ELR (cell line): ENCODE data around the gene ADCY3.

Experiments
- DNase-seq: peaks from one replicate; pipeline ENCODE4 v3.0.0-alpha.2; 2015; ENCODE audit warnings: low read depth

The ADCY3 gene

DNA sequence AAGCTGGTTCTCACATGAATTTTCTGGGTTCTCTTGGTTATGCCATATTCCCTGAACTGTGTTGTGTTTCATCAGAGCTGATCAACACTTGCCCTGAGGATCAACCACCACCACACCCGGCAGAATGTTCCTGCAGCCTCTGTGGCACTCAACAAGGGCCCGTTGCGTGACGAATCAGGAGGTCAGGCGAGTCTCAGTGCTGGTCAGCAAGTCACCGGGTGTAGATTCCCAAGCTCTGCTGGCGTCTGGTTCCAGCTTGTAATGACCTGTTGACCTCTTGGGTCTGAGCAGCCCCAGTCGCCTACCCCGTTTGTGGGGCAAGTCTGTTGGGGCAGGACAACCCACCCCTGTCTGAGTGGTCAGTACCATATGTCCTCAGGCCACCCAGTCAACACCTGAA lies 46.0 kb downstream of the ADCY3 start:
- no peak for DNase-seq

DNA sequence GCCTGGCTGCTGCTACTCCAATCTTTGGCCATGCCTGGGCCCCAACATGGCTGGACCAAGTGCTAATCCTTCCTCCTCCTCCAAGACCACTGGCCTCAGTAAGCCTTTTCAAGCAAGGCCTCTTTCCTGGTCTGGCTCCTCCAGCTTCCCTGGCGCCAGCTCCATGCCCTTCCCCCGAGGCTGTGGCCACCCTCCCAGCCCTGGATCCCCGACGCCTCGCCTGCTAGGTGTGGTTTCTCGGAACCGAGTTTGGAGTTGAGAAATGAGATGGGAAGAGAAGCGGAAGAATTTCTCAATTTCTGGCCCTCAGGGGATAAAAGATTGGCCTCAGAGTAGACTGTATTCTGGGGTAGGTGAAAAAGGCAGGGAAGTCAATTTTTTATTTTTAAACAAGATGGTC lies 46.4 kb downstream of the ADCY3 start:
- no peak for DNase-seq

DNA sequence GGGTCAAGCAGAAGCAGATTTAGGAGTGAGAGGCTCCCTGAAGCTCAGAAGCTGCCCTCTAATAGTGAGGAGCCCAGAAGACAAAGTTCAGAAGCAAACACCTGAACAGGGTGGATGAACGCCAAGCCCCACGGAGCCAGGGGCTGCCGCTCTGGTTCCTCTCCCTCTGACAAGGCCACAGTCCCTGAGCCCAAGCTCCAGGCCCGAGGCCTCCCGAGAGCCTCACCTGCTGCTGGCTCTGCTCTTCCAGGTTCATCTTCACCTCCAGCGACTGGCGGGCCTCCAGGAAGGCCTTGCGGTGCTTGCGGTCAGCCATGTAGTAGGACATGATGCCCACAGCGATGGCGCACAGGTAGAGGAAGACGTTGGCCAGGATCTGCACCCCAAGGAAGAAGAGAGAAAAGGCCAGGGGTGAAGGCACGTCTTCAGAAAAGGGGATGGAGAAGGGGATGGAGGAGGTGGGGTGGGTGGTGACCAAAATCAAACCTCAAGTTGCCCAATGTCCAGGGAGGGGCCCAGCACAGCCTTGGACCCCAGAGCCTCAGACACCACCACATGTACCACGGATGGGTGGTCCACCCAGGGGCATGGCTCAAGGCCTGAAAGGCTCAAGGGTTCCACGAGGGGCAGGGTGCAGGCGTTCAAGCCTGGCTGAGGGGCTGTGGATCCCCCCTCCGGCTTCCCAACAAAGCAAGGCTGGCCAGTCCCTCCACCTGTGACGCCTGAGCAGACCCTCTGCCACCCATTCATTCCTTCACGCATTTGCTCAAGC lies 47.5 kb downstream of the ADCY3 start:
- DNase-seq: no peak

DNA sequence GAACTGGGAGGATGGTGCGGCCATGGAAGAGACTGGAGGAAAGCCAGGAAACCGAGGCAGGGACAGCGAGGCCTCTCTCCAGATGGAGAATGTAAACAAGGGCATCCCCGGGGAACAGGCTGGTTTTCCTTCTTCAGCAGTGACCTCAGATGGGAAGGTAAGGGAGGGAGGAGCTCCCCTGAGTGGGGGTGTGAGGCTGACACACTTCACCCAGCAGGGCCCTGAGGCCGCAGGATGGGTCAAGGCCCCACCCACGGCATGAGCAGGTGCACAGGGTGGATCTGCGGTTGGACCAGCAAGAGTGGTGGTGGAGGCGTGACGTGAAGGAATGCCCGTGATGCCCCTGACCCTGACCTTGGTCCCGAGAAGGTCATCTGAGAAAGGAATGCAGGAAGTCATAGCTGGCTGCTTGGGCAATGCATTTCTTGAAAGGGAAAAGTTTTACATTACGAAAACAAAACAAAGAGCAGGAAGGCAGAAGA lies 48.1 kb downstream of the ADCY3 start:
- DNase-seq: no peak

DNA sequence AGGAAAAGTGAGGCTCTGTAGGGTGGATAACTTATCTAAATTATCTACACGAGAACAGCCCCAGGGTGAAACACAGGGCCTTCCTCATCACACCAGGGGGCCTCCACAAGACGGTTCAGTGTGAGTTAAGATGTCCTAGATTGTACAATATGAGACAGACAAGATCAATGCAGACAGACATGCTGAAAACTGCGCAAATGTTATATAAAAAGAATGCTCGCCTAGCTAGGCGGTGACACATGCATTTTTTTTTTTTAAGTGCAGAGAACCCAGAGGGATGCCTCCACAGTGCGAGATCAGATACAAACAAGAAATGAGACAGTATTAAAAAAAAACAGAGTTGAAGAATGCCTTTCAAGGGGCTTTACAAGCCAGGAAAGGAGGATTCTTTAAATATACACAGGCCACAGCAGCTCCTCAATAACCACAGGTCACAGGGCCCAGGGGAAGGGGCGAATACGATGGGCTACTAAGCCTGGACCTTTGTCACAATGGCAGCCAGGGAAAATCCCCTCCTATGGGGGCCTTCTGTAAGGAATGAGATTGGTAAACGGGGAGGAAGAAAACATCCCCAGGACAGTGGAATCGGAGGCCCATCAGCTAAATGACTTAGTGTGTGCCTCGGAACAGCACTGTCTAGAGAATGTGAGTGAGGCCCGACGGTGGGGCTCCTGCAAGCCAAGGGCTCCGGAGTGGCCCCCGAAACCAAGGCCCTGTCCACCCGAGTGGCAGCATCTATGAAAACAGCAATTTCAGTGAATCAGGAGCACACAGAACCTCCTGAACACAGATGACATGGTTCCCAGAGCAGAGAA lies 48.9 kb downstream of the ADCY3 start:
- DNase-seq: no peak

DNA sequence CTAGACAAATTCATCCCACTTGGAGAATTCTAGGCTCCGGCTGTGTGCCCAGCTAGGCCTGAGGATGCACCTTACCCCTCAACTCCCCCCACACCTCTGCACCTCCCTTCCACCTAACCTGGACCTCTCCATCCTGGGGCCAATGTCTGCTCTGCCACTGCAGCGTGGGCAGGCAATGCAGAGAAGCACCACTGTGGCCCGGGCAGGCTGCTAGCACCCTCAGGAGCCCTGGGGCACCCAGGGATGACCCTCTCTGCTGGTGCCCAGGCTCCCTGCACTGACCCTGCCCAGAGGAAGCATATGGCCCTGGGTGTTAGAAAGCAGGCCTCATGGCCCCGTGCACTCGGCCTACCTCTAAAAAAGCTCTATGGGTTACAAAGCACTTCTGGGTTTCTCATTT lies 49.6 kb downstream of the ADCY3 start:
- DNase-seq: no peak

DNA sequence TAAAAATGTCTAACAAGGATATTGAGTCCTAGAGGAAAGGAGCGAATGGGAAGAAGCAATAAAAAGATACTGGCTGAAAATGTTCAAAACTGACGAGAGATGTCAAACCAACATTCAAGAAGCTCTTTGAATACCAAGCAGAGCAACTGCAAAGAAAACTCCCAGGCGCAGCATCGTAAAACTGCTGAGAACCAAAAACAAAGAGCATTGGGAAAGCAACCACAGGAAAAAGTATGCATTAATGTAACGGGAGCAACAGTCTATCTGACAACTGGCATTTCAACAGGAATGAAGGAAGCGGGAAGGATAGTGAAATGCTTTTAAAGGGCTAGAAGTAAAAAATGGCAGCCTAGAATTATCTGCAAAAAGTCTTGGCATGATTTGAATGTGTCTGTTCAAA lies 53.1 kb downstream of the ADCY3 start:
- no peak for DNase-seq

DNA sequence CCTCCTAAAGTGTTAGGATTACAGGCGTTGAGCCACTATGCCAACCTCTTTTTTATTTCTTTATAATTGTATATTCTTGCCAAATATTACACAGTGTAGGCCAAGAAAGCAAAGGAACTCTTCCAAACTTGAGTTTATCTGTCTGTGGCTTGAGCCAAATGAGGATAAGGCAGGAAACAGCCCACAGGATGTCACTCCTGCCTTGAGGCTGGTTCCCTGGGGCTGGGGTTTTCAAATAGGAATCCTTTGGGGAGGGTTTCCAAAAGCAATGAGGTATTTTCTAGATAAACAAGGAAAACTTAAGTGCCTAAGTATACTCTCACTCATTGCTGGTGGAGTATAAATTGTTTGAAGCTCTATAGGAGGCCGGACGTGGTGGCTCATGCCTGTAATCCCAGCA lies 56.4 kb downstream of the ADCY3 start:
- DNase-seq: no peak

DNA sequence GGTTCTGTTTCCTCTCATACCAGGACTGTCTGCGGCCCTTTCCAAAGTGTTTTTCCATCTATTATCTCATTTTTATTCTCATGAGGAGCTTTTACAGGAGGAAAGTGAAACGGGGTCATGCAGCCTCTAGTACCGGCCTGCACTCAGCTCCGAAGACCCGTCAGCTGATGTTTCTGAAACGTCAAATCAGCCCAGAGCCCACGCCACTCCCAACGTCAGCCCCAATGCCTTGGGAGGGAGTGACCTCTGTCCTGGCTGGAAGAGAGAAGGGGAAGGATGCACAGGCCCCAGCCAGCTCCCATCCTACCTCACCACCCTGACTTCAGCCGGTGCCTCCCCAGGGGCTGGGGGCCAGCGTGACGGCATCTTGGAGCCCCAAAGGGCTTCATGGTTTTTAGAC lies 58.5 kb downstream of the ADCY3 start:
- no peak for DNase-seq

DNA sequence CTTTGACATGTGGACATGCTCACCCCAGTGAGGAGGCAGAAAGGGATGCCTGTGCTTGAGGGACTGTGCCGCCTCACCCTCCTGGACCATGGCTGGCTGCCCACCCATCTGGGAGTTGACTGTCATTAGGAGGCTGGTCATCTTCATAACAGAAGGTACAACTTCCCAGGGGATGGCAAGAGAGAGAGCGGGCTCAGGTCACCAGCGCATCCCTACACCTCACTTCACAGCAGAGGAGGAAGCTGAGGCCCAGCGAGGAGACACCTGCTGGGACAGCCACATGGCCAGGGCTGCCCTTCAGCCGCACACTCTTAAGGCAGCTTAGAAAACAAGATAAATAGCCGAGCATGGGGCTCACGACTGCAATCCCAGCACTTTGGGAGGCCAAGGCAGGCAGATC lies 59.4 kb downstream of the ADCY3 start:
- no peak for DNase-seq

DNA sequence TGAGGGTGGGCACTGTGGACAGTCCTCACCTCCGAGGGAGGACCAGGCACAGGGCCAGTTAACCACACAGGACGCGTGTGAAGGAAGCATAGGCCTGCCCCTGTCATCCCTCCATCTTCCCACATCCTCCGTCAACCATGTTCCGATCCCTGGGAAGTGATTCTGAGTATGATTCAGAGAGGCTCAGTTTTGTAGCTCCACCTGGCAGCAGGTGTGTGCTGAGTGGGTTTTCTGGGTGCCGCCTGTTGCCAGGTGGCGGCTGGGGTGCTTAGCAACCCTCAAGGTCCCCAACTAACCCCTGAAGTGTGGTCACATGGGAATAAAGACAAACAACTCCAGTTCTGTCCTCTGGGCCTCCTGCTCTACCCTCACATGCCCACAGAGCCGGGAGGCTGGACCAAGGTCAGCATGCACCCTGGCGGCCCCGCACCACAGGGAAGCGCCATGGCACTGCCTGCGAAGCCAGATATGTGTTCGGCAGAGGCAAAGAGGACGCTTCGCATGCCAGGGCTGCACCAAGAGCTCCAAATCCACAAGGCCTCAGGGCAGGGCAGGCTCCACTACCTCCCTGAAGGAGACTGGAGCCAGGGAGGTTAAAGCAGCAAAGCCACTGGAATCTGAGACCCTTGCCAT lies 60.0 kb downstream of the ADCY3 start:
- DNase-seq: no peak

DNA sequence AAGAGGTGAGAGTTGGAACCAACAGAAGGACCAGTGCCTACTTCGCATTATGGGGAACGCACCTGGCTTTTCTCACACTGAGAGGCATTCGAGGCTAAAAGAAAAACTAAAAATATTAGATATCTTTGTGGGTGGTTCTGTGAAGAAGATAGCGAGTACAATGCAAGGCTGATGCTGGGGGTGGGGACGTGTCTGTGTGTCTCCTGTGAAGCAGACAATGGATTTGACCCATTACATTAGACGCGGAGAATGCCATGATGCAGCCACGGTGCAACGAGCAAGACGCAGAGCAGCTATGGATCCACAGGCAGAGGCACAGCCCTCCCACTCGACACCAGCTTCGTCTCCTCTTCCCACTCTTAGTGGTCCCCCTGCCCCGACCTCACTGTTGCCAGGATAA lies 61.0 kb downstream of the ADCY3 start:
- DNase-seq: no peak

DNA sequence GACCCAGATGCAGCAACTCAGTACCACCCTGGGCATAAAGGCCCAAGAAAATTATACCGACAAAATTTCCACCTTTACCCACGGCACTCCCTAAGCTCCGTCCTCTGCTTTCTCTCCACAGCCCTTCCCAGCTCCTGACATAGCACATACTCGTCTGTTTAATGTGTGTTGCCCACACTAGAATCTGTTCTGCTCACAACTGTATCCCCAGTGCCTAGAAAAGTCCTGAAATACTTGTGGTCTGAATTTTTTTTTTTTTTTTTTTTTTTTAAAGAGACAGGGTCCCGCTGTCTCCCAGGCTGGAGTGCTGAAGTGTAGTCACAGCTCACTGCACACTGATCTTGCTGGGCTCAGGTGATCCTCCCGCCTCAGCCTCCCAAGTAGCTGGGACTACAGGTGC lies 62.3 kb downstream of the ADCY3 start:
- no peak for DNase-seq

DNA sequence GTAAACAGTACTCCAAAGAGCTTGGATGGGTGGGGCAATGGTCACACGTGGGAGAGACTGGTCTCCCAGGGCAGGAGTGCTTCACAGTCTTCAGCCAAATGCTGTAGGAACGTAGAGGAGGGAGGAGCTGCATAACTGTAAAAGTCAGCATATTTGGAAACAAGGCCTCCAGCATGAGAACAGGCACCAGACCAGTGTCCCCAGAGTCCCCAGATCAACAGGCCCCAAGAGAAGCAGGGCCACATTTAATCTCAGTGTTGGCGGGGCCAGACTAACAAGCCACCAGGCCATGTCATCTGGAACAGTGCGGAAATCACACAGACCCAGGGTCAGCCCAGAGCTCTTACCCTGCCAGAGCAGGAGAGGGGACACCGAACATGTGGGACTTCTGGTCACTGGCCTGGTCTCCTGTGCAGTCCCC lies 63.2 kb downstream of the ADCY3 start:
- no peak for DNase-seq

DNA sequence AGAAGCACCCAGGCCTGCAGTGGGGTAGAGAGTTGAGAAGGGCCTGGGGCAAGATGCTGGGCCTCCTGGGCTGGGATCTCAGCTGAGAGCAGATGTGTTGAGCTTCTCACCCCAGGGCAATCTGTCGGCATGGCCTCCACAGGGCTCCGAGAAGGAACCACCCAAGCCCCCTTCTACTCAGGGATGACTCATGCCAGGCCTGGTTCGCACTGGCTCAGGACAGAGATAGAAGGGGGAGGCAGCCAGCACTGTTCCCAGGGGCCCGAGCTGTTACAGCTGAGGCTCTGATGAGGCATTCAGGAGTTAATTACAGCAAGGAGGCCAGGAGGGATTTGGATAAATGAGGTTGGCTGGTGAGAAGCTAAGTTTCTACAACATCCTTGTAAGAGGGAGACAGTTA lies 64.3 kb downstream of the ADCY3 start:
- peak; percentile 67 for DNase-seq

DNA sequence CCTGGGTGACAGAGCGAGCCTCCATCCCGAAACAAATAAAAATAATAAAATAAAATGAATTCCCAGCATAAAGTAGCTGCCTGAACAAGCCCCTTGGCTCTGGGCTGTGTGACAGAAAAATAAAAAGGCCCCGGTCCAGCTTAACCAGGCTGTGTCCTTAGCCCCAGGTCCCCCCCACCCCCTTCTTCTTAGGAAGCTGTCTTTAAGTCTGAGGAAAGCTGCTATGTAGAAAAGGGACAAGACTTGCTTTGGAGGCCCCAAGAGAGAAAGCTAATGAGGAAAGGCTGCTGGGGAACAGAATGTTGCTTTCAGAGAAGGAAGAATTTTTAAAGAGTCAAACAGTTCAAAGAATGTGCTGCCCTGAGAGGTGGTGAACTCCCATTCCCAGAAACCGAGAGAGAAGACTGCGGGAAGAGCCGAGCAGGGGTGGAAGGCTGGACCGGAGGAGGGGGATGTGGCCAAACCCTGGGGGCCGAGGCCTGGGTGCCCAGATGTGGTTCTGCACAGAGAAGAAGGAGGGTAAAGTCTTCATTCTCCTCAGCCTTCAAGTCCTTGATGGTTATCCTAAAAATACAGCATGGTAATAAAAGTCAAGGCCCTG lies 64.9 kb downstream of the ADCY3 start:
- no peak for DNase-seq

DNA sequence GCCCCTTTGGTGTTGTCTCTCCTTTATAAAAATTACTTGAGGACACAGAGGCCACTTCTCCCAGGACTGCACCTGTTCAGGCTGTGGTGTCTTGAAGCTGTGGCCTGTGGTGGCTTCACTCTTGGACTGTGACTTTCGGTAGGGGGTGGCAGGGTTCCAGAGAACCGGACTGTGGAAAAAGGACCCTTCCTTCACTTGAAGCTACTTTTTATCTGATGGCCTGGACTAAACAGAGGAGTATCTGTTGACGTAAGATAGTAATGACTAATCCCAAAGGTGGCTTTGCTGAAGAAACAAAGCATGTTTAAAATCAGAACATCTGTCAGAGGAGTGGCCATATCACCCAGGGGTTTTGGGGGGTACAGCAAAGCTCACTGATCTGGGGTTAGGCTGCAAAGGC lies 66.0 kb downstream of the ADCY3 start:
- no peak for DNase-seq

DNA sequence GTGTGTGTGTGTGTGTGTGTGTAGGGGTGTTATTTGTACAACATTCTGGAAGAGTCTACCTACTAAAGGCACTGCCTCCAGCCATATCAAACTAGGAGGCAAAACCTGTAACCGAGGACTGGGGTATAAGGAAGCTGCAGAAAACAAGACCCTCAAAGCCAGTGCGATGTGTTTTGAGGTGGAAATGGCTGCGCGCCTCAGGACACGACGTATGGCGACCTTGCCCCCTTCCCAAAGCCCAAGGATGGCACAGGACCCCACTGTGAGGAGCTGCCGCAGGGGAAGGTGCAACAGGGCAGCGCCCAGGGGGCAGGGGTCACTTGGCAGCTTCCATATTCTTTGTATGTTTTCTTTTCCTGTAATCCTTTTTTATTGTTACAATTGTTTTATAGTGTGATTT lies 67.0 kb downstream of the ADCY3 start:
- DNase-seq: no peak

DNA sequence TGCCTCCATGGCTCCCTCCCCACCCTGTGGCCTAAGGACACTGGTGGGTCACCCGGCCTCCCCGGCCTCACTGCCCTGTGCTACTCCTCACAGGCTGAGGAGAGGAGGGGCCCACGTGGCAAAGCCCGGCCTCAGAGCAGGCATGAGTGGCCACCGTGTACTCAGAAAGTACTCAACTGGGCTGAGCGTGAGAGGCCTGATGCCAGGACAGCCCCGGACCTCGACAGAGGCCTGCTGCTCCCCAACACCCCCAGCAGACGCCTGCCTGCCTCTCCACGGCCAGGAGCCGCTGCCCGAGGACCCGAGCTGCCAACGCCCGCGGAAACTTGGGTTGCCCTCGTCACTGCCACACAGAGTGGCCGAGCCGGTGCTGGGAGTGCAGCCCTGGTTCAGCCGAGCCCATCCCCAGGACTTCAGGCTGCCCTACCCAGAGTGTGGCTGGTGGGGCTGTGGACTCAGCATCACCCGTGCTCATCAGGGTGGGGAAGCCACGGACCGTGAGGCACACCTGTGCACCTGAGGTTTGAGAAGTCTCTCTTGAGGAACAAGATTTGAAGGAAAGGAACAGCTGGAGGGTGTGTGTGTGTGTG lies 67.5 kb downstream of the ADCY3 start:
- no peak for DNase-seq

DNA sequence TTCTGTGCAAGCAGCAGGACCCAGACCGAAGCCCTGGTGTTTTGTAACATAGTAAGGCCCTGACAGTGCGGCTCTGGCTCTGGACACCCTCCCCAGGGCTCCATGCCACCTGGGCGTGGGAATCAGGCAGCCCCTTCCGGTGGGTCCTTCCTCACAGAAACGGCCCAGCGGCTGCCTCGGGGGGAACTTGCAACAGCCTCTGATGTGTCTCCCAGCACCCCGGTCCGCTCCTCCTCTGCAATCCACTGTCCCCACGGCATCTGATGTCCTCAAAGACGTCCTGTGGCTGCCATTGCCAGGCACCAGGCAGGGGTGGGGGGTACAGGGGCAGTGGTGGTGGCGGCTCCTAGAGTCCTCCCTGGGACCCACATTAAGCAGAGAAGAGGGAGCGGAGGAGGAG lies 68.0 kb downstream of the ADCY3 start:
- DNase-seq: no peak

DNA sequence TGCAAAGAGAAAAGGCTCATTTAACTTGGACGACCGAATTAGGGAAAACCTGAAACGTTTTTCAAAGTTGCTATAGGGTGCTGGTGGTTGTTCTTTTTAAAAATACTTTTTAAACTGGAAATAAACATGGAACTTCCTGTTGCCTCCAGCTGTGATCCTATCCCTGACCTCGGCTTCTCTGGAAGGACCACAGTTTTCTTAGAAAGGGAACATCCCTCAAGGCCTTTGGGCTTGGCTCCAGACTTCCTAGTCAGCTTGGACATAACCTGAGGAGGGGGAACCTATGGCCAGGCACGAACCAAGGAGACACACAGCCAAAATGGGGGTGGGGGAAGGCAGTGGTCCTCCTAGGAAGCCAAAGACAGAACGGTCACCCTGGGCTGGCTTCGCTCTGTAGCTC lies 69.1 kb downstream of the ADCY3 start:
- no peak for DNase-seq

DNA sequence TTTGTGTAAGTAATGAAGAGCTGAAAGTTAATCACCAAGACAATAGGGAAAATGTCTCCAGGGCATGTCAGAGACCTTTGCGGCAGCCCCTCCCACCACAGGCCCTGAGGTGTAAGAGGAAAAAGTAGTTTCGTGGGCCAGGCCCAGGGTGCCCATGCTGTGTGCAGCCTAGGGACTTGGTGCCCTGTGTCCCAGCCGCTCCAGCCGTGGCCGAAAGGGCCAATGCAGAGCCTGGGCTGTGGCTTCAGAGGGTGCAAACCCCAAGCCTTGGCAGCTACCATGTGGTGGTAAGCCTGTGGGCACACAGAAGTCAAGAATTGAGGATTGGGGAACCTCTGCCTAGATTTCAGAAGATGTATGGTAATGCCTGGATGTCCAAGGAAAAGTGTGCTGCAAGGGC lies 74.3 kb downstream of the ADCY3 start:
- DNase-seq: no peak
